HepG2 (cell line): ENCODE measurements around the gene NELFCD. TPM values are rescaled to one million over a fixed set of nuclear protein-coding genes. Genes with fewer than 3 reads are reported as not detected.

Experiments used
- AGO2 ChIP-seq: fragments of 200-400 bp; formaldehyde crosslinking; optimal IDR thresholded peaks from 2 replicates; pipeline ENCODE3; 2017; ENCODE audit warnings: mild to moderate bottlenecking, low read depth, low read length, moderate library complexity
- CAMTA2 ChIP-seq: sonication (generic); formaldehyde crosslinking; IDR thresholded peaks from 2 replicates; pipeline ENCODE4 v1.4.0; 2020; ENCODE audit warnings: mild to moderate bottlenecking, missing genetic modification reagents, borderline replicate concordance
- ELK4 ChIP-seq: sonication (generic); formaldehyde crosslinking; IDR thresholded peaks from 2 replicates; pipeline ENCODE4 v1.9.0; 2021; ENCODE audit warnings: missing genetic modification reagents, borderline replicate concordance
- HMG20A ChIP-seq: IDR thresholded peaks from 2 replicates; pipeline ENCODE4 v1.6.1; 2016; ENCODE audit warnings: borderline replicate concordance
- PATZ1 ChIP-seq: sonication (generic); formaldehyde crosslinking; IDR thresholded peaks from 2 replicates; pipeline ENCODE4 v1.4.0; 2020; ENCODE audit warnings: missing genetic modification reagents
- PBX3 ChIP-seq: sonication (generic); formaldehyde crosslinking; IDR thresholded peaks from 2 replicates; pipeline ENCODE4 v1.8.1; 2023; ENCODE audit warnings: missing genetic modification reagents, inconsistent platforms, borderline replicate concordance
- RBM22 ChIP-seq: fragments of 200-400 bp; formaldehyde crosslinking; optimal IDR thresholded peaks from 2 replicates; pipeline ENCODE3; 2017; ENCODE audit warnings: mild to moderate bottlenecking, low read length, moderate library complexity
- RELA ChIP-seq: sonication (generic); formaldehyde crosslinking; IDR thresholded peaks from 2 replicates; pipeline ENCODE4 v1.4.0; 2020; ENCODE audit warnings: missing genetic modification reagents
- ZBTB46 ChIP-seq: sonication (generic); formaldehyde crosslinking; IDR thresholded peaks from 2 replicates; pipeline ENCODE4 v1.4.0; 2020; ENCODE audit warnings: mild to moderate bottlenecking, missing genetic modification reagents, borderline replicate concordance
- ZNF589 ChIP-seq: sonication (generic); formaldehyde crosslinking; conservative IDR thresholded peaks from 2 replicates; pipeline ENCODE4 v1.8.0; 2022; ENCODE audit warnings: mild to moderate bottlenecking, moderate library complexity, missing genetic modification reagents
- polyA plus RNA-seq, 8 experiments: library from polyadenylated mRNA; depleted of rRNA in 3 of 8; stranded (reverse) in 7 of 8; unstranded in 1 of 8; fragments of >200 nt; fragmentation: Illumina TruSeq in 4 of 8; extraction: Trizol in 4 of 8; gene quantifications; 2 replicates each; pipeline versions ENCODE4 v1.2.1 to v1.2.3, GENCODE V29; 2011 to 2016; ENCODE audit warnings: low read depth in 4 of 8, missing spikeins in 1 of 8, mixed read lengths in 1 of 8; ENCODE audit not compliant: insufficient read depth in 1 of 8
- total RNA-seq, 5 experiments: library from RNA; depleted of rRNA; stranded (reverse); fragments of >200 nt; fragmentation: Illumina TruSeq; extraction: Trizol; gene quantifications; 2 replicates each; pipeline ENCODE4 v1.2.3, GENCODE V29; 2016; ENCODE audit warnings: low read depth in 1 of 5
- TF ChIP-seq, protein P1 (sequence below): sonication (generic); formaldehyde crosslinking; IDR thresholded peaks from 2 replicates; pipeline ENCODE4 v1.4.0; 2020; ENCODE audit warnings: missing genetic modification reagents, mild to moderate bottlenecking, borderline replicate concordance

NELFCD gene
- total and polyA plus RNA-seq, 2 of the 13 experiments (the other 11 are each of a cell fraction or from before 2014, with no cell fraction given): 159 to 203 TPM

DNA sequence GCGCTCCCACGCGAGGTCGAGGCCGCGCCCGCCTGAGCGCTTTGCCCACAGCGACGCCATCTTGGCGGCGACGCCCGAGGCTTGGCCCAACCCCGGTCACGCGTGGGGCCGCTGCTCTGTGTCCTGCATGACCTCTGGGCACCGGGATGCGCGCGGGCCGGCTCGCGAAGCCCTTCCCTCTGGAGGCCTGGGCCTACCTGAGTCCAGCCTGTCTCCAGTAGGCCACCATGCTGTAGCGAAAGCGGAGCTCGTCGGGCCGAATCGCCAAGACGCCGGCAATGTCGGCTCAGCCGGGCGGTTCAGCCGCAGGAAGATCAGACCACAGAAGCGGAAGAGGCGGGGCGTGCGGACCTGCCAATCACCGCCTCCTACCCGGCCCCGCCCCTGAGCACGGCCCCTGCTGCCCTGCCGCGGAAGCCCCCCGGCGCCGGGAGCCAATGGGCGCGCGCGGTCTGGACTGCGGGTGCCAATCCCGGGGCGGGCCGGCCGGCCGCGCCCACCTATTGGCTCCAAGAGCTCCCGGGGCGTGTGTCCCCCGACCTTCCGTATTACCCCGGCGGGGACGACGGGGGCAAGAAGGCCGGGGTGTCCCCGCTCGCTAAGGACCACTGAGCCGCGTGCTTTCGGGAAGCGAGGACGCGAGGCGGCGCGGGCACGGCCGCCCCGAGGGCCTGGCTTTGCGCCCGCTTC is 51.1 kb downstream of the NELFCD start, which contains the start of gene ATP5F1E (continued):
- TF ChIP-seq PATZ1 (peak; percentile 89), CAMTA2 (CRISPR knock-in tag) (peak; percentile 96), PBX3 (CRISPR knock-in tag) (peak; percentile 89), ZBTB46 (CRISPR knock-in tag) (no peak), ZNF589 (CRISPR knock-in tag) (peak; percentile 93), RELA (CRISPR knock-in tag) (no peak; the same call in 1 of the 2 replicates), ELK4 (no peak), RBM22 (no peak), HMG20A (CRISPR knock-in tag) (peak; percentile 27), AGO2 (peak; percentile 98)
- TF ChIP-seq, protein P1, sequence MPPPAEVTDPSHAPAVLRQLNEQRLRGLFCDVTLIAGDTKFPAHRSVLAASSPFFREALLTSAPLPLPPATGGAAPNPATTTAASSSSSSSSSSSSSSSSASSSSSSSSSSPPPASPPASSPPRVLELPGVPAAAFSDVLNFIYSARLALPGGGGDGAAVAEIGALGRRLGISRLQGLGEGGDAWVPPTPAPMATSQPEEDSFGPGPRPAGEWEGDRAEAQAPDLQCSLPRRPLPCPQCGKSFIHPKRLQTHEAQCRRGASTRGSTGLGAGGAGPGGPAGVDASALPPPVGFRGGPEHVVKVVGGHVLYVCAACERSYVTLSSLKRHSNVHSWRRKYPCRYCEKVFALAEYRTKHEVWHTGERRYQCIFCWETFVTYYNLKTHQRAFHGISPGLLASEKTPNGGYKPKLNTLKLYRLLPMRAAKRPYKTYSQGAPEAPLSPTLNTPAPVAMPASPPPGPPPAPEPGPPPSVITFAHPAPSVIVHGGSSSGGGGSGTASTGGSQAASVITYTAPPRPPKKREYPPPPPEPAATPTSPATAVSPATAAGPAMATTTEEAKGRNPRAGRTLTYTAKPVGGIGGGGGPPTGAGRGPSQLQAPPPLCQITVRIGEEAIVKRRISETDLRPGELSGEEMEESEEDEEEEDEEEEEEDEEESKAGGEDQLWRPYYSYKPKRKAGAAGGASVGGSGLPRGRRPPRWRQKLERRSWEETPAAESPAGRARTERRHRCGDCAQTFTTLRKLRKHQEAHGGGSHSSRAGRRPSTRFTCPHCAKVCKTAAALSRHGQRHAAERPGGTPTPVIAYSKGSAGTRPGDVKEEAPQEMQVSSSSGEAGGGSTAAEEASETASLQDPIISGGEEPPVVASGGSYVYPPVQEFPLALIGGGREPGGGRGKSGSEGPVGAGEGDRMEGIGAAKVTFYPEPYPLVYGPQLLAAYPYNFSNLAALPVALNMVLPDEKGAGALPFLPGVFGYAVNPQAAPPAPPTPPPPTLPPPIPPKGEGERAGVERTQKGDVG (CRISPR knock-in tag): peak; percentile 86
